SK-N-SH treated with all-trans-retinoic acid at 6 μM for 48 hours (cell line): Measurements from ENCODE around the gene CCDC117.

Experiments used
- BACH2 ChIP-seq: fragments of 250-450 bp; sonication (Bioruptor Pico); IDR thresholded peaks from 2 replicates; pipeline ENCODE4 v1.9.0; 2021; ENCODE audit warnings: mild to moderate bottlenecking, borderline replicate concordance
- CSDC2 ChIP-seq: fragments of 250-450 bp; sonication (Bioruptor Pico); IDR thresholded peaks from 2 replicates; pipeline ENCODE4 v1.5.0; 2020; ENCODE audit warnings: mild to moderate bottlenecking, moderate library complexity
- GLIS3 ChIP-seq: fragments of 250-450 bp; sonication (Bioruptor Pico); IDR thresholded peaks from 2 replicates; pipeline ENCODE4 v1.5.0; 2020; ENCODE audit warnings: mild to moderate bottlenecking, moderate library complexity
- ISL1 ChIP-seq: fragments of 250-450 bp; sonication (Bioruptor Pico); IDR thresholded peaks from 2 replicates; pipeline ENCODE4 v2.1.2; 2022; ENCODE audit warnings: mild to moderate bottlenecking, moderate library complexity
- OSR1 ChIP-seq: fragments of 250-450 bp; sonication (Bioruptor Pico); IDR thresholded peaks from 2 replicates; pipeline ENCODE4 v1.8.0; 2022; ENCODE audit warnings: moderate library complexity, mild to moderate bottlenecking, inconsistent platforms
- PPARA ChIP-seq: fragments of 250-450 bp; sonication (Bioruptor Pico); IDR thresholded peaks from 2 replicates; pipeline ENCODE4 v1.5.0; 2020; ENCODE audit warnings: mild to moderate bottlenecking, borderline replicate concordance
- TOX ChIP-seq: fragments of 250-450 bp; sonication (Bioruptor Pico); IDR thresholded peaks from 2 replicates; pipeline ENCODE4 v1.8.0; 2021; ENCODE audit warnings: mild to moderate bottlenecking, moderate library complexity, borderline replicate concordance
- ZFP3 ChIP-seq: fragments of 250-450 bp; sonication (Bioruptor Pico); IDR thresholded peaks from 2 replicates; pipeline ENCODE4 v1.5.0; 2020; ENCODE audit warnings: mild to moderate bottlenecking, moderate library complexity
- ZFP30 ChIP-seq: fragments of 450-650 bp; formaldehyde crosslinking; IDR thresholded peaks from 2 replicates; pipeline ENCODE4 v1.5.0; 2022; ENCODE audit warnings: mild to moderate bottlenecking, moderate library complexity
- ZNF565 ChIP-seq: fragments of 450-650 bp; formaldehyde crosslinking; conservative IDR thresholded peaks from 2 replicates; pipeline ENCODE4 v1.5.0; 2020; ENCODE audit warnings: low read depth, mild to moderate bottlenecking, moderate library complexity
- ZNF8 ChIP-seq: fragments of 450-650 bp; formaldehyde crosslinking; IDR thresholded peaks from 2 replicates; pipeline ENCODE4 v1.5.0; 2020; ENCODE audit warnings: mild to moderate bottlenecking, moderate library complexity
- TF ChIP-seq, protein P1 (sequence below): fragments of 250-450 bp; sonication (Bioruptor Pico); IDR thresholded peaks from 2 replicates; pipeline ENCODE4 v1.8.0; 2020; ENCODE audit warnings: mild to moderate bottlenecking, moderate library complexity, borderline replicate concordance
- TF ChIP-seq, protein P2 (sequence below): fragments of 250-450 bp; sonication (Bioruptor Pico); IDR thresholded peaks from 2 replicates; pipeline ENCODE4 v1.8.0; 2021; ENCODE audit warnings: low read depth, mild to moderate bottlenecking, moderate library complexity, borderline replicate concordance
- TF ChIP-seq, protein P3 (sequence below): fragments of 250-450 bp; sonication (Bioruptor Pico); IDR thresholded peaks from 2 replicates; pipeline ENCODE4 v1.5.1; 2020; ENCODE audit warnings: low read depth, mild to moderate bottlenecking, moderate library complexity

DNA sequence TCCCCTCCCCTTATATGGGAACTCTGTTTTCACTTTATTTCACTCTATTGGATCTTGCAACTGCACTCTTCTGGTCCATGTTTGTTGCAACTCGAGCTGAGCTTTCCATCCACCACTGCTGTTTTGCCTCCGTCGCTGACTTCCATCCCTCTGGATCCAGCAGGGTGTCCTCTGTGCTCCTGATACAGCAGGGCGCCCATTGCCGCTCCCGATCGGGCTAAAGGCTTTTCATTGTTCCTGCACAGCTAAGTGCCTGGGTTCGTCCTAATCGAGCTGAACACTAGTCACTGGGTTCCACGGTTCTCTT is 11.1 kb upstream of the CCDC117 start:
- TF ChIP-seq OSR1 (CRISPR knock-in tag) (no peak), ZFP30 (CRISPR knock-in tag) (no peak), ISL1 (no peak), GLIS3 (CRISPR knock-in tag) (no peak), ZNF8 (no peak), ZFP3 (CRISPR knock-in tag) (no peak), CSDC2 (CRISPR knock-in tag) (no peak), BACH2 (CRISPR knock-in tag) (no peak), TOX (CRISPR knock-in tag) (no peak), ZNF565 (CRISPR knock-in tag) (no peak), PPARA (CRISPR knock-in tag) (no peak)
- TF ChIP-seq, protein P1, sequence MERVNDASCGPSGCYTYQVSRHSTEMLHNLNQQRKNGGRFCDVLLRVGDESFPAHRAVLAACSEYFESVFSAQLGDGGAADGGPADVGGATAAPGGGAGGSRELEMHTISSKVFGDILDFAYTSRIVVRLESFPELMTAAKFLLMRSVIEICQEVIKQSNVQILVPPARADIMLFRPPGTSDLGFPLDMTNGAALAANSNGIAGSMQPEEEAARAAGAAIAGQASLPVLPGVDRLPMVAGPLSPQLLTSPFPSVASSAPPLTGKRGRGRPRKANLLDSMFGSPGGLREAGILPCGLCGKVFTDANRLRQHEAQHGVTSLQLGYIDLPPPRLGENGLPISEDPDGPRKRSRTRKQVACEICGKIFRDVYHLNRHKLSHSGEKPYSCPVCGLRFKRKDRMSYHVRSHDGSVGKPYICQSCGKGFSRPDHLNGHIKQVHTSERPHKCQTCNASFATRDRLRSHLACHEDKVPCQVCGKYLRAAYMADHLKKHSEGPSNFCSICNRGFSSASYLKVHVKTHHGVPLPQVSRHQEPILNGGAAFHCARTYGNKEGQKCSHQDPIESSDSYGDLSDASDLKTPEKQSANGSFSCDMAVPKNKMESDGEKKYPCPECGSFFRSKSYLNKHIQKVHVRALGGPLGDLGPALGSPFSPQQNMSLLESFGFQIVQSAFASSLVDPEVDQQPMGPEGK (CRISPR knock-in tag) = no peak
- TF ChIP-seq, protein P2, sequence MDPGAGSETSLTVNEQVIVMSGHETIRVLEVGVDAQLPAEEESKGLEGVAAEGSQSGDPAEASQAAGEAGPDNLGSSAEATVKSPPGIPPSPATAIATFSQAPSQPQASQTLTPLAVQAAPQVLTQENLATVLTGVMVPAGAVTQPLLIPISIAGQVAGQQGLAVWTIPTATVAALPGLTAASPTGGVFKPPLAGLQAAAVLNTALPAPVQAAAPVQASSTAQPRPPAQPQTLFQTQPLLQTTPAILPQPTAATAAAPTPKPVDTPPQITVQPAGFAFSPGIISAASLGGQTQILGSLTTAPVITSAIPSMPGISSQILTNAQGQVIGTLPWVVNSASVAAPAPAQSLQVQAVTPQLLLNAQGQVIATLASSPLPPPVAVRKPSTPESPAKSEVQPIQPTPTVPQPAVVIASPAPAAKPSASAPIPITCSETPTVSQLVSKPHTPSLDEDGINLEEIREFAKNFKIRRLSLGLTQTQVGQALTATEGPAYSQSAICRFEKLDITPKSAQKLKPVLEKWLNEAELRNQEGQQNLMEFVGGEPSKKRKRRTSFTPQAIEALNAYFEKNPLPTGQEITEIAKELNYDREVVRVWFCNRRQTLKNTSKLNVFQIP = no peak
- TF ChIP-seq, protein P3, sequence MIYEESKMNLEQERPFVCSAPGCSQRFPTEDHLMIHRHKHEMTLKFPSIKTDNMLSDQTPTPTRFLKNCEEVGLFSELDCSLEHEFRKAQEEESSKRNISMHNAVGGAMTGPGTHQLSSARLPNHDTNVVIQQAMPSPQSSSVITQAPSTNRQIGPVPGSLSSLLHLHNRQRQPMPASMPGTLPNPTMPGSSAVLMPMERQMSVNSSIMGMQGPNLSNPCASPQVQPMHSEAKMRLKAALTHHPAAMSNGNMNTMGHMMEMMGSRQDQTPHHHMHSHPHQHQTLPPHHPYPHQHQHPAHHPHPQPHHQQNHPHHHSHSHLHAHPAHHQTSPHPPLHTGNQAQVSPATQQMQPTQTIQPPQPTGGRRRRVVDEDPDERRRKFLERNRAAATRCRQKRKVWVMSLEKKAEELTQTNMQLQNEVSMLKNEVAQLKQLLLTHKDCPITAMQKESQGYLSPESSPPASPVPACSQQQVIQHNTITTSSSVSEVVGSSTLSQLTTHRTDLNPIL (CRISPR knock-in tag) = no peak
